Endothelial cell of umbilical vein (primary cell): Measurements from ENCODE around the gene LRSAM1.

ENCODE experiments used
- EZH2 ChIP-seq: IDR thresholded peaks from 2 replicates; pipeline ENCODE4 v1.6.1; 2012; ENCODE audit warnings: borderline replicate concordance, low read depth, mild to moderate bottlenecking, moderate library complexity, low read length, inconsistent platforms; ENCODE audit not compliant: severe bottlenecking
- POLR2A ChIP-seq: IDR thresholded peaks from 2 replicates; pipeline ENCODE4 v1.6.1; 2012; ENCODE audit warnings: low read depth, mild to moderate bottlenecking, control low read depth, low read length
- TF ChIP-seq, protein P1 (sequence below), 2 donors: IDR thresholded peaks; 1 replicate in 1 of 2; 2 replicates in 1 of 2; pipeline ENCODE4 v1.5.1; 2011; ENCODE audit warnings: low read length in 2 of 2, mild to moderate bottlenecking in 2 of 2, moderate library complexity in 2 of 2, control low read depth in 1 of 2, inconsistent platforms in 1 of 2, low read depth in 1 of 2; ENCODE audit not compliant: insufficient read depth in 1 of 2; ENCODE audit errors: extremely low read depth in 1 of 2

- TF ChIP-seq, protein P1, sequence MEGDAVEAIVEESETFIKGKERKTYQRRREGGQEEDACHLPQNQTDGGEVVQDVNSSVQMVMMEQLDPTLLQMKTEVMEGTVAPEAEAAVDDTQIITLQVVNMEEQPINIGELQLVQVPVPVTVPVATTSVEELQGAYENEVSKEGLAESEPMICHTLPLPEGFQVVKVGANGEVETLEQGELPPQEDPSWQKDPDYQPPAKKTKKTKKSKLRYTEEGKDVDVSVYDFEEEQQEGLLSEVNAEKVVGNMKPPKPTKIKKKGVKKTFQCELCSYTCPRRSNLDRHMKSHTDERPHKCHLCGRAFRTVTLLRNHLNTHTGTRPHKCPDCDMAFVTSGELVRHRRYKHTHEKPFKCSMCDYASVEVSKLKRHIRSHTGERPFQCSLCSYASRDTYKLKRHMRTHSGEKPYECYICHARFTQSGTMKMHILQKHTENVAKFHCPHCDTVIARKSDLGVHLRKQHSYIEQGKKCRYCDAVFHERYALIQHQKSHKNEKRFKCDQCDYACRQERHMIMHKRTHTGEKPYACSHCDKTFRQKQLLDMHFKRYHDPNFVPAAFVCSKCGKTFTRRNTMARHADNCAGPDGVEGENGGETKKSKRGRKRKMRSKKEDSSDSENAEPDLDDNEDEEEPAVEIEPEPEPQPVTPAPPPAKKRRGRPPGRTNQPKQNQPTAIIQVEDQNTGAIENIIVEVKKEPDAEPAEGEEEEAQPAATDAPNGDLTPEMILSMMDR (IDR thresholded peaks at IDR 0.05; ENCODE audit: extremely low read depth in 1 of 2, insufficient read depth in 1 of 2, low read depth in 1 of 2, low read length in 2 of 2), result no peak
- TF ChIP-seq EZH2, result no peak
- TF ChIP-seq POLR2A, result no peak
Observed at GRCh38 chr9:127530206-127530941, 79.1 kb downstream of the LRSAM1 start.
